HG03064 (cell line): ENCODE results near the gene GABRB1.

ENCODE experiments used
- ATAC-seq: cut with Tn5 transposase; IDR thresholded peaks from one replicate; pipeline ENCODE4 v1.9.1; 2021; ENCODE audit warnings: low read depth; ENCODE audit not compliant: unreplicated experiment

GABRB1 gene

DNA sequence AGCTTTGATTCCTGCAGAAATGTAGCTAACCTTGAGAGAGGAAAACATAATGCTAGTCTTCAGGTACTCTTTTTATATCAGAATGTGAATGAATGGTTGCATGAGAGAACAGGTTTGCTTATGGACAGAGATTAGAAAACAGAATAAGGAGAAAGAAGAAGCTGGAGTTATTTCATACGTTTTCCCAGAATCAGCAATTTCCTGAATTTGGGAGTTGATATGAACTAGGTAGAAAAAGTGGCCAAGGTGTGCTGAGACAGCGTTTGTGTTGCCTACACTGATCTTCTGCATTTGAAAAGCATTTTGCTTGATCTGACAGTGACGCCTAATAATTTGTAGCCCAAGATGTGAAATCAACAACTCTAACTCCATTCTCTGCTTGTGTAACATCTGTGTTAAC, 12.5 kb downstream of the GABRB1 start:
- no peak for ATAC-seq

DNA sequence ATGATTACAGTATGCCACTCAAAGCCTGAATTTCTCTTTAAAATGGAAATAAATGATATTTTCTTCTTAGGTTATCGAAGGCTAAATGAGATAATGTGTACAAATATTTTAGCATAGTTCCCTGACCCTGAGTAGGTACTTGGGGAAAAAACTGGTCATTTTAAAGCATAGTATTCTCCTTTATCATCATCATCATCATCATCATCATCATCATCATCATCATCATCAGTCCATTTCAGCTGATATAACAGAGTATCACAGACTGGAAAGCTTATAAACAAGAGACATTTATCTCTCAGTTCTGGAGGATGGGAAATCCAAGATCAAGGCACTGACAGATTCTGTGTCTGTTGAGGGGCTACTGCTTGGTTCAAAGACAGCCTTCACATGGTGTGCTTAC, 13.9 kb downstream of the GABRB1 start:
- no peak for ATAC-seq

DNA sequence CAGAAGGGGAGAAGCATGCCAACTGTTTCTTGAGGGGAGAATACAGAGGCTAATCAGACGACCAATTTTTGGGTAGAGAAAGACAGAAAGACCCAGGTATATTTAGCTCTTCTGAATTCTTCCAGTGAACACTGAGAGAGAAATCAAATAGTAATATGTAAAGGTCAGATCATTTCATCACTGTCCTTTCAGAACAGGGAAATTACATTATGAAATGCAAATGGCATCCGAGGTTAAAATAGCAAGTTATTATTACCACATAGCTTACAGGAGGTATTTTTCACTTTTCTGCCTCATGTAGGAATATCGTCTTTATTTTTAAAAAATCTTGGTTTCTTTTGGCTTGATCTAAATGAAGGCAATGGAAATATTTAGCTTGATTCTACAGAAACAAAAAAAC, 18.0 kb downstream of the GABRB1 start:
- ATAC-seq, result no peak

DNA sequence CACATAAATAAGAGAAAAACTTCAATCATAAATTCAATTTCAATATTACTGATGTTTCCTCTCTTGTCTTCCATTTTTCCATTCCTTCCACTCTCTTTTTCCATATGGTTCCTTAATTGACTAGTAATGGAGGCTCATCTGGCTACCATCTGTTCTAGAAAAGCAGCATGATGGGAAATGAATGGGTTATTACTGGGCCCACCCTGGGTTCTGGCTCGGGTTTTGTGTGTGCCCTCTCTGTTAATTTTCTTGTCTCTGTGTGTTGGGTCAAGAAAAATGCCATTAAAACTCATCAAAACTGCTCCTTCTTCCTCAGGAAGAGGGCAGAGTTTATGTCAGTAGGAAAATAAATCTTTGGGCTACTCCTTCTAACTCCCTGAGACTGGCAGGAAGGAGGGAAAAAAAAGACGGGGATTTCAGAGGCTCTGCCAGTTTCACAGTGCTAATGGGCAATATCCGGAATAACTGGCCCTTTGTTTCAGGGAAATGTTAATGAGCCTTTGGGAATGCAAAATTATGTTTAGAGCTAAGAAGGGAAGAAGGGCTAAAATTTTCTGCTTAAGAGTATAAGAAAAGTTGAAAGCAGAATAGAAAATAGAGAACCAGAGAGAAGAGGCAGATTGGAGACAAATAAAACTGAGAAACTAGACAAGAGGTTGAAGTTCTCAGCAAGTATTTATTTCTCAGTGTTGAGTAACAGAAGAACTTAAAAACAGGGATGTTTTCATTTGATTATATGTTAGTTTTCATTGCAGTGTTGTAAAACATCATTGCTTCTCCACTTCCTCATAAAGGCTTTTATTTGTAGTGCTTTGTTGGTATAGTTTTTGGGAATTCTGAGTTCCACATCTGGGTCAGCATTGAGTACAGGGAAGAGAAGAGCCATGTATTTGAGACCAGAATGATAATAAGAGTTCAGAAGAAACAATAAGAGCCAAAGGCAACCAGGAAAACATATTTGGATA, 19.7 kb downstream of the GABRB1 start:
- ATAC-seq, result no peak

DNA sequence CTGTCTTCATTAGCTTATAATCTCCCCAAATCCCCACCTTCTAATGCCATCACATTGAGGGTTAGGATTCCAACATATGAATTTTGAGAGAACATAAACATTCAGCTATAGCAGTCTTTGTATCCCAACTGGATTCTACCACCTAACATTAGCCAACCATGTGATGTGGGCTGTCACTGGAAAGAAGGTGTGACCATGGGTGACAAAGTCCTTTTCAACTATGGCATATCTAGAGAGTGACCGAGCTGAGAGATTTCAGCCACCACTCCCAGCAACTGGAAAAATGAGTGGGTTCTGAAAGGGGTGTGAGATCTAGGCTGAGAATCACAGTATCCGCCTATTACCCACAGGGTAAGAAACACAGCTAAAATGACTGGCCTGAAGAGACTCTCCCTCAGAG, 22.1 kb downstream of the GABRB1 start:
- ATAC-seq, result no peak

DNA sequence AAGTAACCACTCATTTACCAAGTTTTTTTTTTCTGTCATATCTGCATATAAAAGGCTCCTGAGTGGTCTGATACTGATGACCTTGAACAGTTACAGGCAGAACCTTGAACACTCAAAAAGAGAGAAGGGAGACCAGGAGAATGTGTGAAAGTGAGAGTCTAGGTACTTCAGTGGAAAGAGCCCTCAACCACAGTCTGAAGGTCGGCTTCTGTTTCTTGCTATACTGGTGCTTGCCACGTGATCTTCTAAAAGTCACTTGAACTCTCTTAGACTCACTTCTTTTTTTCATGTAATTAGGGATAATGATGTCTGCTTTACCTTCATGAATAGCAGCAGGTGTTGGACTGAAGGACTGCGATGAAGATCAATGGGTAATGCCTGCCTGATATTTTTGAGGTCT, 22.8 kb downstream of the GABRB1 start:
- ATAC-seq, result no peak

DNA sequence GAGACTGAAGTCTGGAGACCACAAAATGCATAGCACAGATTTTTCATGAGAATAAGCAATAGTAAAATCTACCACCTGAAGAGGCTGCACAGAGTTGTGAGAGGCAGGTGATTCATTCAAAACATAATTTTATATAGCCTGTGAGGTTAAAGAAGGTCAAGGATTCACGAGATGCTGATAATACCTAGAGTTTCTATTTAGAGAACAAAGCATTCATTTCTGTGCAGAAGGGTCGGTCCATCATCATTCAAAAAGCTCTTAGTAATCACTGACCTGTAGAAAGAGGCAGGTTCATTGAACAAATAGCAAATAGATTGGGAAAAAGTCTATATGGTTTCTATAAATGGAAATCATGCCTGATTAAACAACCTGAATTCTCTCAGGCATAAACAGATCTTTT, 26.6 kb downstream of the GABRB1 start:
- no peak for ATAC-seq

DNA sequence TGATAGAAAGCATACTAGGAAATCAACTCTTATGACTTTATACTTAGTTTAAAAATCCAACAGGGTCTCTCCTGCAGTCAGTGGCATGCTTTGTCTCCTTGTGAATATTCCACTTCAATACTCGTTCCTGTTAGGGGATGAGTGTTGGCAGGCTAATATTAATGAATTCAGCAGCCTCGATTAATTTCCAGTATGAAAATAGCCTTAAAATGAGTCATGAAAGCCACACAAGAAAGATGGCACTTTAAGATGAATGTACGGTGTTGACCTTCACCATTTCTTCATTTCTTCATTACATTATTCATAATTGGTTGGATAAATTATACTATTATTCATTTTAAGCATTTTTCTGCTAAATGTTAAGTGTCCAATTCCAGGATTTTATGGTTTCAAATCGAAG, 29.2 kb downstream of the GABRB1 start:
- ATAC-seq, result no peak

DNA sequence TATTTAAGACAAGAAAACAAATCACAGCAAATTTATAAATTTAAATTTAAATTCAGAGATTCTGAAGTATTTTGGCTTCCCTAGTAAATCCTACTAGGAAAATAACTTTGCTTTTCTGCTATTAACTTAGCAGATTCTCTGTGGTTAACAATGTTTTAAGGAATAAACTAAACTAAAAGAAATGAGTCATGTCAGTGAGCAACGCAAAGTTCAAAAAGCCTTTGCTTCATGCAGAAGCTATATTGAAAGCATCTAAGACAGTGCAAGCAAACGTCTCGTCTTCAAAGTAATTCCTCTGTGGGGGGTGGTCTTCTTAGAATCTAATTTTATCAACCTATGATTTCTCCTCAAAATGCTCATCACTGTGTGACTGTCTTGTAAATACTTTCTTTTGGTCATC, 30.1 kb downstream of the GABRB1 start:
- ATAC-seq, result no peak

DNA sequence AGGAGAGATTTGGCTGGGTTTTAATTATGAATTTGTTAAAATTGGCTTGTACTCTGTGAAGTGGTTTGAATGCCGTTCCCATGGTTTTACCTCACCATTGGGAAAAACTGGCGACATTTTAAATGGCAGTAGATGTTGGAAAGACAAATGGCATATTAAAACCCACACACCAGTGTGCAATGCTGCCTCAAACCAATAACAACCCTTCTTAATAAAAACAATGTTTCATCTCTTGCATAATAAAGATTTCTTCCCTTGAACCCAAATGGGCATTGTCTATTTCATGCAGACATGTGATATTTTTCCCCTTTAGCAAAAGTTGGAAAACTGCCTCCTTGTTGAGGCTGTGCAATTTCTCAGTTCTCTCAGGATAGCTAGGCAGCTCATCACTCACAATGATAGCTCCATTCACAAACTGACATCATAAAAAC, 33.7 kb downstream of the GABRB1 start:
- ATAC-seq, result no peak

DNA sequence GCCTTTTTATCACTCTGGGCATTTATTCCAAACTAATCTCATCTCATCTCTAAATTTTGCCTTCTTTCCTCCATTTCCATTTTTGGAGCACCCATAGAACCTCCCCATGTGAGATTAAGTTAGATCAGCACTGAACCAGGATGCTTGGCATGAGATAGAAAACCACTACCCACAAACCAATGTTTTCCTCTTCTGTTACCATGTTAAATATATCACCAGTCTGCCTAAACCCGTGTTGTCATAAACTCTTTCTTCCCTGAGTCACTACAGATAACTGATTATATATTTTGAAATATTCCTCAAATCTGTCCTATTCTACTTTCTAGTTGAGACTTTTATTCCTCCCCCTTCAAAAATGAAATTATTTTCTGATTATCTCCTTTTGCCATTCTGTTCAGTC, 37.6 kb downstream of the GABRB1 start:
- no peak for ATAC-seq

DNA sequence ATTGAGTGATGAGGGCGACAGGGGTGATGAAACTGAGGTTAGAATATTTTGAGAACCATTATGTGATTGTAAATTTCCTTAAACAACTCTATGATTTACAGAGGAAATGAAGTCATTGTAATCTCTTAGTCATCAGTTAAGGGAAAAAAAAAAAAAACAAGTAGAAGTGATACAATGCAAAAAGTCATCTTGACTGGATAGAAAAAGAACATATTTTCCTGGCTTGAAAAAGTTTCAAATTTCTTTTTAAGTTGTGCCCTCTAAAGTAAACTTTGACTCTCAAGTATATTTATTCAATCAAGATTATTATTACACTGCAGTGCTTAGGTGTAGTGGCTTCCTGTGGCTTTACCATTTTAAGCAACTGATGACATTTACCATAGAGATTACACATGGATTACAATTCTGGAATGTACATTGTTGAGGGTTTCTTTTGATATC, 40.6 kb downstream of the GABRB1 start:
- ATAC-seq, result no peak

DNA sequence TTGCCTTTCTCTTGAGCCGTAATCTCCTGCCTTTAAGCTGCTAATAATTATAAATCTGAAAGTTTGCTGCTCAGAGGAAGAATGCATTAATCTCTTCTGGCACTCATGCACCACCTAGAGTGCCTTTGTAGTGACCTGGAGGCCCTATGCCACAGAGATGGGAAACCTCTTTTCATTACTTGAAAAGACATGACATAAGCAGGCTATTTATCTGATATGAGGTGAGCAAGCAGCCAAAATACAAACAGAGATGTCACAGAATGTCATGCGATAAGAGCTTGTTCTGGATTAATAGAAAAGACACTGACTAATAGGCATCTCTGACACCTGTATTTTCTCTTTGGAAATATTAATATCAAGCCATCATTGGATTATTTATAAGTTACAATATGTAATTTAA, 42.3 kb downstream of the GABRB1 start:
- no peak for ATAC-seq

DNA sequence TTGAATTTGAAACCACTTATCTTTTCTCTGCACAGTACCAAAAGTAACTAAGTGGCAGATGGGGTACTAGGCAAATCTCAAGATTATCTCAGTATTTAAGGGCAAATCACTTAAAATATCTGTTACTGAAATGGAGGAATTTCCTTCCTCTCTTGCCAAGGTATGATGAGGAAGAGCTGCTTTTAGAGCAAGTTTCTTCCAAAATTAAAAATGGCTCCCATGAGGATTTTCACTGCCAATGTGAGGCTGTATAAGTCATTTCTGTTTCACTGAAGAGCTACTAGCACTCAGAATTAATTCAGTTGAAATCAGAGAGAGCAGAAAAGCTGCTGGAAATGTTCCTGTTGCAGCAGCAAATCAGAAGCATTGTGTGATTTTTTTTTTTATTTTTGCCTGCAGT, 43.4 kb downstream of the GABRB1 start:
- no peak for ATAC-seq

DNA sequence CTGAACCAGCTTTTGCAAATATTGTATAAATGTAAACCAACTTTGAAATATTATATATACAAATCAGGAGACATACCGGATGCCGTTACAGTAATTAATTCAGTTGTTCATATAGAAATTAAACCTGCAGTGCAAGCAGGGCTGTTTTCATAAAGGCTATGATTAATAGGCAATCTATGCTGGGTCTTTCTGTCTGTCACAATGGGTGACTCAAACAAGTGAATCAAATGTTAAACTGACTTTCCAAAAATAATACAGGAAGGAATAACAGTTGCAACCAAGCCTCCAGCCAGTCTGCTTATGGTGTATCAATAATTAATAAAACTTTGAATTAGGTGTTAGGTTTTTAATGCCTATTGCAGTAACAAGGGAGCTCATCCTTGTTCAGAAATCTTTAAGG, 43.9 kb downstream of the GABRB1 start:
- no peak for ATAC-seq

DNA sequence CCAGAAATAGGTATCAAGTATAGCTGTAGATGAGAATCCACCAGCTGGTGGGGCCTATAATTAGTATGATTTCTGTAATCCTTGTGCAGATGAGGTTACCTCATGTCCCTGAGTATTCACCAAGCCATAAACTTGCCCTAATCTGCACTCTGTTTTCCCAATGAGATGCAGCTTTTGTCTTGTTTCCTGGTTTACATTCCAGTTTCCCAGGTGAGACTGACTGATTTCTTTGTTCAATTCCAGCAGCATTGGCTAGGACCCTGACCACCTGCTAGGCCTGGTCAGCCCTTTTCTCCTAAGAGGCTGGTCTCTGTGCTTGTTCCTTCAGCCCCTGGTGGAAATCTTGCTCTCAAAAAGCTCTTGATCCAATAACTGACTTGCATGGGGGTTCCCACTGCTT, 44.6 kb downstream of the GABRB1 start:
- ATAC-seq, result no peak

DNA sequence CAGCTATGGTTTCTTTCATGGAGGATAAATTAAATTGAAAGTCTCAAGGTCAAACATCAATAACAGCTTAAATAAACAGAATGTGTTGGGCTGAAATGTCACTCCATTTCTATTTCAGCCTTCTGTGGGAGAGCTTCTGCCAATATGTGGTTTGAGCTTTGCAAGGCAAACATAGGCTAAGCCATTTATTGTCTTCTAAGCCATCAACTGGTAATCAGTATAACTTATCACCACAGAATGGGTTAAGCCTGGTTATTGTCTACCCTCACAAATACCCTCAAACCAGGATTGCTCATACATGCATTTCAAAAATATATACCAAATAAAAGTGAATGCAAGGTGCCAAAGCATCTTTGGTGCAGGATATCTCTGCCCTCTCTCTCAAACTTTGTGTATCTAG, 52.7 kb downstream of the GABRB1 start:
- no peak for ATAC-seq

DNA sequence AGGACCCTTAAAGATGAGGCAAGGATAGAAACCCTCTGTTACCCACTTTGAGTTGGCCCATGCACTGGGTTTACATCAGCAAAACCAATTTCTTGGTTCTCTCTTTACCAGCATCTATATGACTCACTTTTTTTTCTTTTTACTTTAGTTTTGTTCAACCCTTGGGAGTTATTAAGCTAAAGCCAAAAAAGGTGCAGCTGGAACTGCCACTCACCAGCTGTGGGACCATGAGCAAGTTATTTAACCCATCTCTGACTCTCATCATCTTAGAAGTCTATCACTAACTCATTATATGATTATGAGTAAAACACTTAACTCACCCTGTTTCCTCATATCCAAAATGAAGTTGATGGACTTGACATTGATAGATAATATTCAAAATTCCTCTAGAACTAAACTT, 53.4 kb downstream of the GABRB1 start:
- ATAC-seq, result no peak

DNA sequence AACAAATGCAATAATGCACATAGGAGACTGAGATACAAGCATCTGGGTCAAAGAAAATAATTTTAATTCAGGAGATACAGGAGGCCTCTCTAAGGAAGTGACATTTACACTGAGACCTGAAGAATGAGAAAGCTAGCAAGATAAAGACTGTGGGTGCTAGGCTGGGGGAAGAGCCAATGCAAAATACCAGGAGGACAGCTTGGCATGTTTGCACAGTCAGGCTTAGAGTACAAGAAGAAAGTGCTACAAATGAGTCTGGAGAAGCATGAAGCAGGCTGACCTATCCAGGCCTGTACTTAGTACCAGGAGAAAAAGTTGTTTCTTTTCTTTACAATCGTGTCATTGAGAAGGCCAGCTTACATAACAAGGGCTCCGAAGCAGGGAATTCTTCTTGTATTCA, 56.9 kb downstream of the GABRB1 start:
- ATAC-seq, result no peak

DNA sequence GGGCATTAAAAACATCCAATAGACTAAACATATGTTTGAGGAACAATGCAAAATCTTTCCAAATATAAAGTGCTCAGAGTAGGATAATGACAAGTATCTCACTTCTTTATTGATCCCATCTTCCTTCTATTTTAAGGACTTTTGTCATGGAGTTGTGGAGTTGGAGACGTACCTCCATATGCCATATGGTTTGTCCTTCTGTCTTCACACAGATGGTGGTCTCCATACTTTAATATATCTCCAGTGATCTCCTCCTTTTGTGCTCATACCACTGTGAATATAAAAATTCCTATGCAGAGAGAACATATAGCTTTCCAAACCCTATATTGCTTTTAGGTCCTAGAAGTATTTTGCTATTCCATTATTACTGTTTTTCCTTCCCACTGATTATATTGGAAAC, 64.5 kb downstream of the GABRB1 start:
- ATAC-seq, result no peak

DNA sequence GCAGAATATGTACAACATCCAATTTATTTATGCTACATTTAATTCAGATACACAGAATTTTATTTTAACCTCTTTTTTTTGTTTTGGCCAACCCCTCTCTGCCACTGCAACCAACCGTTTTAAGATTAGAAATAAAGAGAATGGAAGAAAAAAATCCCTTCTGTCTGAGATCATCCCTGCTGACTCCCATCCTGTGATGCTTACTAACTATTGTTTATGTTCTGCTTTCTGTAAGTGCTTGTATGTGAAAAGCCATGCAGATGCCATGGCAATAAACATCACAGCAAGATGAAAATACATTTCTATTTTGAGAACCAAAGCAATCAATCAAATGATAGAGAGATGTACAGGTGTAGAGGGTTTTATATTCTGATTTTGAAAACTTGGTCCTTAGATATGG, 70.1 kb downstream of the GABRB1 start:
- ATAC-seq, result no peak

DNA sequence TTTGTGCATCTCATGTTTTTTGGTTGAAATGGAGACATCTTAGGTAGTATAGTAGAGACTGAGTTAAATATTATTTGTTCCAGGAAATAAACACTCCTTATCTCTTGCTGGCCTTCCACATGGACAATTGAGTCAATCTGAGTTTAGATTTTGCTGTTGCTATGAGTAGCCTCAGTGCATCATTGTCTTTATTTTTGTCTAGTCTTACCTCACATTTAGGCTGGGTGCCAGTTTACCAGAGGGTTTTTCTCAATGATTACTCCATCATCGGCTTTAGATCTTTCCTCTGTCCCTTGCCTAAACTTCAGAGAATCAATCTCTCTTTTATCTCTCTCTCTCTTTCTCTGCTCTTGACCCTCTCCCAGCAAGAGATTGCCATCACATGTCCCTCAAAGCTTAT, 73.6 kb downstream of the GABRB1 start:
- no peak for ATAC-seq

DNA sequence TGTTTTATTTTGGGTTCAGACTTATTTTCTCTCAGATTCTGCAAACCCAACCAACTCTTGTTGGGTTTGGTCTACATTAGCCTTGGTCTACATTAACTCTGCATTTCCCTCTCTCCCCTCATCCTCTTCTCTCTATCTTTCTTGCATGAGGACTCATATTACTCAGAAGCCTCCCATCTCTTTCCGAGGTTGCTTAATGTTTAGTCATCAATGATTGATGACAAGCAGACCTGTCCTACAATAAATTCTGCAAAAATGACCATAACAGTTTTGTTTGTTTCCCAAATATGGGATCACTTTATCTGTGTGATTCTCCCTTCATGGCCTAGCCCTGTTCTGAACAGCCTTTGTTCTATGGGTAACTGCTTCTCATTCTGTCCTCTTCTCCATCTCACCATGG, 75.2 kb downstream of the GABRB1 start:
- ATAC-seq, result no peak
